ENCODE data around the gene BLOC1S1.

GRCh38 chr12:55719371-55719770, 3.5 kb downstream of the BLOC1S1 start:
- TF ChIP-seq POLR2A (IDR thresholded peaks at IDR 0.05) (no peak), CTCF (IDR thresholded peaks at IDR 0.05) (no peak), POLR2AphosphoS5 (IDR thresholded peaks at IDR 0.05) (no peak)

Data from upper lobe of left lung (tissue), 4 donors.